Adrenal gland (tissue), 5 donors: Measurements from ENCODE around the gene AGBL5.

ENCODE experiments used
- CTCF ChIP-seq, 6 experiments: fragments of 450-650 bp in 4 of 6; fragments of 200-600 bp in 2 of 6; sonication (generic) in 1 of 6; IDR thresholded peaks; 1 replicate in 5 of 6; 2 replicates in 1 of 6; pipeline versions ENCODE4 v1.5.1 to v1.8.0; 2016 to 2021; ENCODE audit warnings: antibody characterized with exemption in 6 of 6, mild to moderate bottlenecking in 2 of 6, moderate library complexity in 1 of 6
- POLR2A ChIP-seq, 2 donors: fragments of 450-650 bp; IDR thresholded peaks; one replicate each; pipeline ENCODE4 v1.6.1; 2017; ENCODE audit warnings: antibody characterized with exemption in 2 of 2, mild to moderate bottlenecking in 2 of 2, moderate library complexity in 1 of 2
- donor health status: DM: no; HTN: no; CAD: no.

DNA sequence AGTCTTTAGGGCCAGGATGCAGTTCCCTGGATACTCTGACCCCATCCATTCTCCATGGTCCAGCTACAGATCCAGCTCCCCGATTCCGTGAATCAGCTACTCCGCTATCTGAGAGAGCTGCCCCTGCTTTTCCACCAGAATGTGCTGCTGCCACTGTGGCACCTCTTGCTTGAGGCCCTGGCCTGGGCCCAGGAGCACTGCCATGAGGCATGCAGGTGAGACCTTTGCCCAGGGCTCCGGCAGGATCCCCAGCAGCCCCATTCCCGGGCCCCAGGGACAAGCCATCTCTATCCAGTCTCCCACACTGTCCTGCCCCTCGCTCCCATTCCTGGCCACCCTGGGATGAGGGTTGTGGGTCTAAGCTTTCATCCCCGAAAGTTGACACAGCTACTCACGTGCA lies 11.2 kb upstream of the AGBL5 start:
- TF ChIP-seq CTCF (IDR thresholded peaks at IDR 0.05) (no peak), POLR2A (IDR thresholded peaks at IDR 0.05) (no peak)
